HG03565 (cell line): ENCODE measurements around the gene GP2.
"Not testable (repeated sequence)": the region's sequence is repeated elsewhere in the genome, so short reads cannot be mapped to it uniquely, and the experiment has no call there.

ENCODE experiments used
- ATAC-seq: cut with Tn5 transposase; IDR thresholded peaks from one replicate; pipeline ENCODE4 v1.9.1; 2021; ENCODE audit warnings: mild to moderate bottlenecking, moderate library complexity; ENCODE audit not compliant: unreplicated experiment

The GP2 gene

GRCh38 chr16:20326321-20326720 lies 992 bp downstream of the GP2 start:
- ATAC-seq = no peak

DNA sequence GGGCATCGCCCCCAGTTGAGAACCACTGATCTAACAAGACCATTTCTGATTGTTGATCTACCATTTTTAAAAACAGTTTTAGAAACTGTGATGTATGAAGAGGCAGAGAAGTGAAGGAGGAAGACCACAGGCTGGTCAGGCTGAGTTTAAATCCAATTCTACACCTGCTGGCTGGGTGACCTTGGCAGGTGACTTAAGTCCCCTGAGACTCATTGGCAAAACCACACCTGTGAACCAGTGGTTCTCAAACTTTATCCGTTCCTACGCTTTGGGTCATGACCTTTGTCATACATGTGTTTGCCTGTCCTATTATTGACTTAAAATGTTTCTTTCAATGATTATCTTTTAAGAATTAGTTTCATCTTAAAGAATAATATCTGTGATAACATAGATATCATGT lies 2.3 kb downstream of the GP2 start:
- no peak for ATAC-seq

GRCh38 chr16:20323591-20324117 lies 3.7 kb downstream of the GP2 start:
- ATAC-seq = no peak

GRCh38 chr16:20322696-20323095 lies 4.6 kb downstream of the GP2 start:
- no peak for ATAC-seq

DNA sequence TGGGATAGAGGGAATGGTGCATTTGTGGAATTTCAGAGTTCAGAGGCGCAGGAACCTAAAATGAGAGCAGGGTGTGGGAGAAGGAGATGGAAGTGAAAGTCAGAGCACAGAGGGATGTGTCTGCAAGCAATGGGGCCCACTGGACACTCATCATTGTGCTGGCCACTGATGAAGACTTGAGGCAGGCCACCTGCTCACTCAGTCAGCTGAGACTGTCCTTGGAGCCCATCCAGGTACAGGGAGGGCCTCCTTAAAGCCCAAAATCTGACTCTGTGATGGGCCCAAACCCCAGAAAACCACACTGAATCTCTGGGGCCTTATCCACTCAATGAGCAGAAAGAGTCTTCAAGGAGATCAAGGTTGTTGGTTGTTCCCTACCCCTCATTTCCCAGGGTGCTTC lies 5.6 kb downstream of the GP2 start:
- no peak for ATAC-seq

DNA sequence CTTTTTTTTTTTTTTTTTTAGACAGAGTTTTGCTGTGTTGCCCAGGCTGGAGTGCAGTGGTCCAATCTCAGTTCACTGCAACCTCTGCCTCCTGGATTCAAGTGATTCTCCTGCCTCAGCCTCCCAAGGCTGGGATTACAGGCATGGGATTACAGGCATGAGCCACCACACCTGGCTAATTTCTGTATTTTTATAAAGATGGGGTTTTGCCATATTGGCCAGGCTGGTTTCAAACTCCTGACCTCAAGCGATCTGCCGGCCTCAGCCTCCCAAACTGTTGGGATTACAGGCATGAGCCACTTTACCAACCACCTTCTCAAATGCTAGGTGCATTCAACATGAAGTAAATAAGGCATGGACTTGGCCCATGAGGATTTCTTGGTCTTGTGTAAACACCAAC lies 6.3 kb downstream of the GP2 start:
- not testable (repeated sequence) for ATAC-seq

DNA sequence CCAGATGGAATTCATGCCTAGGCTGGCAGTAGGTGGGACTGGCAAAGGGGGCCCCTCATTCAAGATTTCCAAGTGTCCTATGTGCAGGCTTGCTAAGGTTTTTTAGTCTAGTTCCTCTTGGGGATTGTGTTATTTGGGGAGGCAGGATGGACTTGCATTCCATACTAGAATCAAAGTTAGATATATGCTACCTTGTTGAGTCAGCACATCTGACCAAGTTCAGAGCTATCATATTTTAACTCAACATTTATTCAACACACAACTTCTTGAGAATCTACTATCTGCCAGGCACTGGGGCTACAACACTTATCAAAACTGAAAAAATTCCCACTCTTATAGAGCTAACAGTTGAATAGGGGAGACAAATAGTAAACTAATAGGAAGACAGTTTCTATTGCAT lies 6.7 kb downstream of the GP2 start:
- ATAC-seq = no peak

DNA sequence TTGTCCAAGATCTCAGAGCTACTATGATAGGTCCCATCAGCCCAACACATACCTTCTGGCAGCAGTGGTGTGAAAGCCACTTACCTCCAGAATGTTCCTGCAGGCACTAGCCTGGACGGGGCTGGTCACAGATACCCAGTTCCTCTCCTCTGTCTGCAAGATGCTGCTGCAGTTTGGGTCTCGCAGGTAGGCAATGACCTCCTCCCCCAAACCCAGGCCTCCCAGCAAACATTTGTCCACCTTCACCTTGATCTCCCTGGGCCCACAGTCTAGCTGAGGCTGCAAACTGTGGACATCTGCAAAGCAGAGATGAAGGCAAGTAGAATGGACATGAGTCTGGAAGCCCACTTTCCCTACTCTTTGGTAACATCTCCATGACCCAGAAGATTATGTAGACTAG lies 7.1 kb downstream of the GP2 start:
- ATAC-seq = no peak

DNA sequence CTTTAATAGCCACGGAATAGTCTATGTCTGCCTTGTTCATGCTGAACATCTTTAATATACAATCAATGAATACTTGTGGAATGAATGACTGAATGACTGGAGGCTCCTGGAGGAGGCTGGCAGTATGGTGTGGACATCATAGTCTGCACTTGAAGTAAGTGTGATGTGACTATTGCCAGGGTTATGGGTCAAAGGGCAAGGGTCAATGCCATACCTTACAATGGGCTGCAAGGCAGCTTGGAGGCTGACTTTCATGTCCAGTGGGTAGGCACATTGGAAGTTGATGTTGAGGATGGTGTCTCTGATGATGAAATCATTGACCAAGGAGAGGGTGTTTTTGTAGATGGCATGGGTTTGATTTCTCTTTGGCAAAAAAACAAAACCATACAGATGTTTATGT lies 7.9 kb downstream of the GP2 start:
- no peak for ATAC-seq

- no peak for ATAC-seq
Measured at GRCh38 chr16:20318437-20318836, 8.9 kb downstream of the GP2 start.

DNA sequence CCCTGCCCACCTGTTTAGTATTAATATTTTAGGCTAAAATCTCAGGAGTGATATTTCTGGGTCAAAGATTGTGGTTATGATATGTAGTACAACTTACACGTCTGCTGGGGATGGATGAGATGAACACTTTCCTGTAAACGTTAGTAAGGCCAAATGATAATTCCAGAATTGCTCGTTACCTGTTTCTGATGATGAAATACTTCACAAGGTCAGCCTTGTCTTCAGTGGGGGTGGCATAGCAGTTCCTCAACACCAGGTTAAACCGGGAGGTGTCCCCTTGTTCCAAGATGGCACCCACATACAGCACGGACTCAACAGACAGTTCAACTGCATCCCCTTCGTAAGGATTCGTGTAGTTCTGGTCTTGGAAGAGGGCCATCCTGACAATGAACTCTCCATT lies 9.3 kb downstream of the GP2 start:
- no peak for ATAC-seq

- no peak for ATAC-seq
Measured at GRCh38 chr16:20317117-20317516, 10.2 kb downstream of the GP2 start.

DNA sequence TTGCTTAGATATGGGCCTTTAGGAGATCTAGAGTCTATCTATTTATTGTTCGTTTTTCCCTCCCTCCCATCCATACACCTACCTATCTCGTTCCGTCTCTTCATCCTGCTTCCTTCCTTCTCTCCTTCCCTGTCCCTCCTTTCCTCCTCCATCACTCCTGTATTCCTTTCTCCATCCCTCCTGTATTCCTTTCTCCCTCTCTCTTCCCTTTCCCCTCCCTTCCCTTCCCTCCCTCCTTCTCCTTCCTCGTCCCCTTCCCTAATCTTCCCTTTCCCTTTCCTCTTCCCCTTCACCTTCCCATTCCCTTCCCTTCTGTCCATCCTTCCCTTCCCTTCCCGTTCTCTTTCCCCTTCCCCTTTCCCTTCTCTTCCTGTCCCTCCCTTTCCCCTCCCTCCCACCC lies 10.6 kb downstream of the GP2 start:
- ATAC-seq = no peak

- no peak for ATAC-seq
Measured at GRCh38 chr16:20315764-20316163, 11.5 kb downstream of the GP2 start.

- ATAC-seq = no peak
Measured at GRCh38 chr16:20314575-20314974, 12.7 kb downstream of the GP2 start.

DNA sequence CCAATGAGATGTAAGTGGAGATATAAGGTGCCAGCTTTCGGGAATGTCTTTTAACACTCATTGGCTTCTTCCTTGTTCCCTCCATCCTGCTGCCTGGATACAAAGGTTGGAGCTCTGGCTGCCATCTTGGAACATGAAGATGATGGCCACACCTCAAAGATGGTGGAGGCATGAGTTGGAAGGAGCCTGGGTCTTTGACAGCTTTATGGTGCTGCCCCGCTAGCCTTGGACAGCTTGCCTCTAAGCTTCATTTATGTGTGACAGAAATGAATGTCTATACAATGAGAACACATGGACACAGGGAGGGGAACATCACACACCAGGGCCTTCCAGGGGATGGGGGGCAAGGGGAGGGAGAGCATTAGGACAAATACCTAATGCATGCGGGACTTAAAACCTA lies 13.6 kb downstream of the GP2 start:
- no peak for ATAC-seq

GRCh38 chr16:20312536-20313095 lies 14.7 kb downstream of the GP2 start:
- not testable (repeated sequence) for ATAC-seq

DNA sequence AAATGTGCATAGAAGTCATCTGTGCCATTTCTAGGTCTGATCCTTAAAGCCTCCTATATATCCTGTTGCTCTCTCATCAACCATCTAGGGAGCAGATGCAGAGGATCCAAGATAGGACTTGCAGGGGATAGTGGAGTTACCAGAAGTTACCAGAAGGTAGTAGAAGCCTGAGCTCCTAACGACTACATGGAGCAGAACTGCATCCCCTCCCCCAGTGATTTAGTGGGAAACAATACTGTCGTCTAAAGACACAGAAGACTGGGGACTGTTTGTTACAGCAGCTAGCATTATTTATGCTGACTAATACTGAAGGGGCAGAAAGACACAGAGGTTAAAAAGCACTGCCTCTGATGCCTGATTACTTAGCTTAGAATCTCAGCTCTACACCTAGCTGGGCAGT lies 15.8 kb downstream of the GP2 start:
- ATAC-seq = no peak

GRCh38 chr16:20310421-20311395 lies 16.6 kb downstream of the GP2 start:
- ATAC-seq = no peak

DNA sequence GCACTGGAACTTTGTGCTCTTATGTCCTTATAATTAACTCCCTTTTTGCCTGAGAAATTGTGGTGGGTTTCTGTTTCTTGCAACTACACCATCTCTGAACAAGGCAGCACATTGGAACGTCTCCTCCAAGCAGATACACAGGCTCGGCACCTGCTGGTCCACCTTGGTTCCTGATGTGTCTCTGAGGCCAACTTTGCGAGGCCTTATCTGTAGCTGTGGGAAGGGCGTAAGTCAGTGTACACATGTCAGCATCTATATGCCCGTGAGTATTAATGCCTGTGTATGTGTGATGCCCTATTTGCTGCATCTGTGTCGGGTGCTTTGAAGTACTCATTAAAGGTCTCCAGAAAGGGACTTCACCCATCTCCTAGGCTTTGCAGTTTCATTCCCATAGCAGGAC lies 17.5 kb downstream of the GP2 start:
- no peak for ATAC-seq

GRCh38 chr16:20308801-20309590 lies 18.3 kb downstream of the GP2 start:
- no peak for ATAC-seq
